ENCODE results near the gene PANK3.
"Not testable (repeated sequence)": the region's sequence is repeated elsewhere in the genome, so short reads cannot be mapped to it uniquely, and the experiment has no call there.

PANK3 gene

GRCh38 chr5:168591302-168592013, 12.3 kb upstream of the PANK3 start:
- no peak for DNase-seq

GRCh38 chr5:168590666-168591065, 11.5 kb upstream of the PANK3 start:
- no peak for DNase-seq

- DNase-seq, result no peak
These were observed 8.8 kb upstream of the PANK3 start for GRCh38 chr5:168587987-168588386.

GRCh38 chr5:168585119-168585856, 6.1 kb upstream of the PANK3 start:
- no peak for DNase-seq

GRCh38 chr5:168583742-168584482, 4.7 kb upstream of the PANK3 start:
- no peak for DNase-seq

- DNase-seq, result not testable (repeated sequence)
These were observed 1.8 kb upstream of the PANK3 start for GRCh38 chr5:168580814-168581469.

- no peak for DNase-seq
These were observed 1.0 kb upstream of the PANK3 start for GRCh38 chr5:168580227-168580508.

GRCh38 chr5:168579488-168580226, 489 bp upstream of the PANK3 start:
- DNase-seq, result peak; percentile 98

- DNase-seq, result no peak
These were observed 1.2 kb downstream of the PANK3 start for GRCh38 chr5:168578006-168578405.

GRCh38 chr5:168575391-168576372, 3.5 kb downstream of the PANK3 start:
- no peak for DNase-seq

GRCh38 chr5:168574156-168574555, 5.0 kb downstream of the PANK3 start:
- DNase-seq, result not testable (repeated sequence)

GRCh38 chr5:168573663-168574062, 5.5 kb downstream of the PANK3 start:
- not testable (repeated sequence) for DNase-seq

GRCh38 chr5:168570490-168571328, 8.5 kb downstream of the PANK3 start:
- DNase-seq, result no peak

GRCh38 chr5:168568738-168569137, 10.4 kb downstream of the PANK3 start:
- DNase-seq, result no peak

- no peak for DNase-seq
These were observed 15.2 kb downstream of the PANK3 start for GRCh38 chr5:168563959-168564358.

- no peak for DNase-seq
These were observed 16.9 kb downstream of the PANK3 start for GRCh38 chr5:168562279-168562678.

GRCh38 chr5:168557389-168557788, 21.8 kb downstream of the PANK3 start:
- DNase-seq, result no peak

- DNase-seq, result no peak
These were observed 25.6 kb downstream of the PANK3 start for GRCh38 chr5:168553377-168554130.

GRCh38 chr5:168552146-168552545, 27.0 kb downstream of the PANK3 start:
- no peak for DNase-seq

GRCh38 chr5:168550656-168551055, 28.5 kb downstream of the PANK3 start:
- DNase-seq, result no peak
